HG03442 (cell line): ENCODE data around the gene CD101.

Experiments used
- ATAC-seq: cut with Tn5 transposase; IDR thresholded peaks from one replicate; pipeline ENCODE4 v1.9.1; 2021; ENCODE audit warnings: mild to moderate bottlenecking, moderate library complexity; ENCODE audit not compliant: unreplicated experiment

The CD101 gene

GRCh38 chr1:116984406-116985160 lies 17.0 kb upstream of the CD101 start:
- ATAC-seq: no peak

GRCh38 chr1:116986421-116987255 lies 14.9 kb upstream of the CD101 start:
- no peak for ATAC-seq

- no peak for ATAC-seq
These were observed 14.4 kb upstream of the CD101 start for GRCh38 chr1:116987256-116987555.

- no peak for ATAC-seq
These were observed 13.3 kb upstream of the CD101 start for GRCh38 chr1:116988248-116988647.

- ATAC-seq: no peak
These were observed 12.7 kb upstream of the CD101 start for GRCh38 chr1:116988908-116989307.

- ATAC-seq: no peak
These were observed 11.7 kb upstream of the CD101 start for GRCh38 chr1:116989835-116990234.

- no peak for ATAC-seq
These were observed 10.9 kb upstream of the CD101 start for GRCh38 chr1:116990612-116991151.

GRCh38 chr1:116991171-116991845 lies 10.3 kb upstream of the CD101 start:
- ATAC-seq: no peak

- no peak for ATAC-seq
These were observed 9.6 kb upstream of the CD101 start for GRCh38 chr1:116991918-116992317.

- ATAC-seq: no peak
These were observed 8.3 kb upstream of the CD101 start for GRCh38 chr1:116993286-116993685.

- no peak for ATAC-seq
These were observed 7.1 kb upstream of the CD101 start for GRCh38 chr1:116994411-116994810.

- ATAC-seq: no peak
These were observed 4.5 kb upstream of the CD101 start for GRCh38 chr1:116997066-116997465.

GRCh38 chr1:116997636-116998035 lies 3.9 kb upstream of the CD101 start:
- no peak for ATAC-seq

GRCh38 chr1:116999596-116999995 lies 2.0 kb upstream of the CD101 start:
- ATAC-seq: no peak

- ATAC-seq: no peak
These were observed 1.4 kb upstream of the CD101 start for GRCh38 chr1:117000142-117000541.

- ATAC-seq: no peak
These were observed 1.8 kb downstream of the CD101 start for GRCh38 chr1:117003223-117003875.

GRCh38 chr1:117007719-117008013 lies 6.1 kb downstream of the CD101 start:
- no peak for ATAC-seq

- ATAC-seq: no peak
These were observed 7.1 kb downstream of the CD101 start for GRCh38 chr1:117008656-117009055.

GRCh38 chr1:117009132-117009531 lies 7.6 kb downstream of the CD101 start:
- no peak for ATAC-seq

- ATAC-seq: no peak
These were observed 8.9 kb downstream of the CD101 start for GRCh38 chr1:117010310-117010969.

- no peak for ATAC-seq
These were observed 9.8 kb downstream of the CD101 start for GRCh38 chr1:117011334-117011733.
